KMS-11 (cell line): ENCODE data around the gene LHFPL3.

Source experiments
- H2AFZ ChIP-seq: fragments of 200-600 bp; sonication (generic); 2 replicates; pipeline ENCODE4 v1.6.1; 2016; ENCODE audit warnings: antibody characterized with exemption, mixed run types, low read depth
- H3K27ac ChIP-seq: fragments of 200-600 bp; sonication (generic); 2 replicates; pipeline ENCODE4 v1.6.1; 2016; ENCODE audit warnings: mild to moderate bottlenecking, mixed run types
- H3K27me3 ChIP-seq: fragments of 200-600 bp; sonication (generic); 2 replicates; pipeline ENCODE4 v1.6.1; 2017; ENCODE audit warnings: mild to moderate bottlenecking, low read depth, mixed run types, moderate library complexity; ENCODE audit not compliant: insufficient read depth
- H3K36me3 ChIP-seq: fragments of 200-600 bp; sonication (generic); 2 replicates; pipeline ENCODE4 v1.6.1; 2017; ENCODE audit warnings: mild to moderate bottlenecking, mixed run types; ENCODE audit not compliant: insufficient read depth
- H3K4me1 ChIP-seq: fragments of 200-600 bp; sonication (generic); 2 replicates; pipeline ENCODE4 v1.6.1; 2016; ENCODE audit warnings: mild to moderate bottlenecking, low read depth, mixed run types; ENCODE audit not compliant: poor library complexity, severe bottlenecking
- H3K4me2 ChIP-seq: fragments of 200-600 bp; sonication (generic); 2 replicates; pipeline ENCODE4 v1.7.0; 2016; ENCODE audit warnings: mild to moderate bottlenecking, mixed run types
- H3K4me3 ChIP-seq: fragments of 200-600 bp; sonication (generic); IDR thresholded peaks from 2 replicates; pipeline ENCODE4 v1.6.1; 2017; ENCODE audit warnings: low read depth, low read length, mixed read lengths; ENCODE audit not compliant: insufficient read depth
- H3K79me2 ChIP-seq: fragments of 200-600 bp; sonication (generic); 2 replicates; pipeline ENCODE4 v1.6.1; 2016; ENCODE audit warnings: low read depth, mixed run types; ENCODE audit not compliant: insufficient read depth
- H3K9ac ChIP-seq: fragments of 200-600 bp; sonication (generic); 2 replicates; pipeline ENCODE4 v1.6.1; 2016; ENCODE audit warnings: mild to moderate bottlenecking, mixed run types
- H4K20me1 ChIP-seq: fragments of 200-600 bp; sonication (generic); 2 replicates; pipeline ENCODE4 v1.6.1; 2016; ENCODE audit warnings: mild to moderate bottlenecking, mixed run types; ENCODE audit not compliant: insufficient read depth
- TF ChIP-seq, protein P1 (sequence below): fragments of 200-600 bp; sonication (generic); conservative IDR thresholded peaks from 2 replicates; pipeline ENCODE4 v1.6.1; 2017; ENCODE audit warnings: low read depth, mild to moderate bottlenecking, antibody characterized with exemption, low read length, moderate library complexity, mixed read lengths

The LHFPL3 gene

GRCh38 chr7:104358446-104359132 is 30.2 kb downstream of the LHFPL3 start:
- Histone ChIP-seq H3K4me1 (no peaks in the 10 kb centered on the region), H3K79me2 (no peaks in the 10 kb centered on the region), H3K4me3 (no peak overlapping the region), H3K4me2 (no peak overlapping the region), H3K27me3 (no peaks in the 10 kb centered on the region), H3K27ac (no peak overlapping the region), H4K20me1 (no peaks in the 10 kb centered on the region), H3K9ac (no peak overlapping the region), H3K36me3 (no peaks in the 10 kb centered on the region), H2AFZ (no peak overlapping the region)
- TF ChIP-seq, protein P1, sequence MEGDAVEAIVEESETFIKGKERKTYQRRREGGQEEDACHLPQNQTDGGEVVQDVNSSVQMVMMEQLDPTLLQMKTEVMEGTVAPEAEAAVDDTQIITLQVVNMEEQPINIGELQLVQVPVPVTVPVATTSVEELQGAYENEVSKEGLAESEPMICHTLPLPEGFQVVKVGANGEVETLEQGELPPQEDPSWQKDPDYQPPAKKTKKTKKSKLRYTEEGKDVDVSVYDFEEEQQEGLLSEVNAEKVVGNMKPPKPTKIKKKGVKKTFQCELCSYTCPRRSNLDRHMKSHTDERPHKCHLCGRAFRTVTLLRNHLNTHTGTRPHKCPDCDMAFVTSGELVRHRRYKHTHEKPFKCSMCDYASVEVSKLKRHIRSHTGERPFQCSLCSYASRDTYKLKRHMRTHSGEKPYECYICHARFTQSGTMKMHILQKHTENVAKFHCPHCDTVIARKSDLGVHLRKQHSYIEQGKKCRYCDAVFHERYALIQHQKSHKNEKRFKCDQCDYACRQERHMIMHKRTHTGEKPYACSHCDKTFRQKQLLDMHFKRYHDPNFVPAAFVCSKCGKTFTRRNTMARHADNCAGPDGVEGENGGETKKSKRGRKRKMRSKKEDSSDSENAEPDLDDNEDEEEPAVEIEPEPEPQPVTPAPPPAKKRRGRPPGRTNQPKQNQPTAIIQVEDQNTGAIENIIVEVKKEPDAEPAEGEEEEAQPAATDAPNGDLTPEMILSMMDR: no peak

DNA sequence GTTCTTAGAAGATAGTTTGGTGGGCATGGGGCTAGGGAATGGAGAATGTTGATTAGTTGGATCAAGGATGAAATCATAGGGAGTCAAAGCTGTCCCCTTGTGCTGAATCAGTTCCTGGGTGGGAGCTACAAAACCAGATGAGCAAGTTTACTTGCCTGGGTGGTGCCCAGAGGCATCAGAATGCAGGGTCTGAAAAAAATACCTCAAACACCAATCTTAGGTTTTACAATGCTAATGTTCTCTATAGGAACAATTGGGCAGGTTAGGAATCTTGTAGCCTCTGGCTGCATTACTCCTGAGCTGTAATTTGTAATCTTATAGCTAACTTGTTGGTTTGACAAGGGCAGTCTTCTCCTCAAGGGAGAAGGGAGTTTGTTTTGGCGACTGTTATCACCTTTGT is 34.4 kb downstream of the LHFPL3 start:
- no peaks in the 10 kb centered on the region for H3K36me3 ChIP-seq
- no peak overlapping the region for H2AFZ ChIP-seq
- H3K79me2 ChIP-seq: no peaks in the 10 kb centered on the region
- no peaks in the 10 kb centered on the region for H4K20me1 ChIP-seq
- no peak overlapping the region for H3K4me2 ChIP-seq
- H3K9ac ChIP-seq: no peak overlapping the region
- no peak overlapping the region for H3K4me3 ChIP-seq
- TF ChIP-seq, protein P1: no peak
- H3K27ac ChIP-seq: no peak overlapping the region
- H3K27me3 ChIP-seq: no peaks in the 10 kb centered on the region
- H3K4me1 ChIP-seq: no peaks in the 10 kb centered on the region

- Histone ChIP-seq H3K36me3 (no peaks in the 10 kb centered on the region), H3K4me1 (no peaks in the 10 kb centered on the region), H3K4me2 (no peak overlapping the region), H3K9ac (no peak overlapping the region), H3K27ac (no peak overlapping the region), H4K20me1 (no peaks in the 10 kb centered on the region), H2AFZ (no peak overlapping the region), H3K27me3 (no peaks in the 10 kb centered on the region), H3K79me2 (no peaks in the 10 kb centered on the region), H3K4me3 (no peak overlapping the region)
- TF ChIP-seq, protein P1: no peak
These were observed 35.0 kb downstream of the LHFPL3 start for GRCh38 chr7:104363355-104363754.

- H3K79me2 ChIP-seq: no peaks in the 10 kb centered on the region
- H3K4me2 ChIP-seq: no peak overlapping the region
- TF ChIP-seq, protein P1: no peak
- H4K20me1 ChIP-seq: no peaks in the 10 kb centered on the region
- no peak overlapping the region for H3K4me3 ChIP-seq
- no peak overlapping the region for H3K9ac ChIP-seq
- H3K27me3 ChIP-seq: no peaks in the 10 kb centered on the region
- H2AFZ ChIP-seq: no peak overlapping the region
- H3K27ac ChIP-seq: no peak overlapping the region
- no peaks in the 10 kb centered on the region for H3K36me3 ChIP-seq
- H3K4me1 ChIP-seq: no peaks in the 10 kb centered on the region
These were observed 38.0 kb downstream of the LHFPL3 start for GRCh38 chr7:104366390-104366789.
